Natural killer cell (primary cell): ENCODE measurements around the gene MBP. TPM values are rescaled to one million over a fixed set of nuclear protein-coding genes. Genes with fewer than 3 reads are reported as not detected.

ENCODE experiments used
- ATAC-seq, 3 donors: fragments of 150-1000 bp in 2 of 3; fragments of 200-7000 bp in 1 of 3; cut with Tn5 transposase; 1 replicate in 1 of 3; 2 replicates in 2 of 3; pipeline ENCODE4 v1.10.0; 2021; ENCODE audit warnings: mild to moderate bottlenecking in 2 of 3, moderate library complexity in 2 of 3
- DNase-seq, 2 donors: peaks; one replicate each; pipeline versions ENCODE4 v3.0.0 to v3.0.0-alpha.2; 2013 to 2021; ENCODE audit warnings: mixed read lengths in 1 of 2
- H3K27ac ChIP-seq: one replicate; pipeline ENCODE4 v1.5.1; 2013; ENCODE audit warnings: mild to moderate bottlenecking, low read length
- H3K27me3 ChIP-seq: one replicate; pipeline ENCODE4 v1.6.1; 2013; ENCODE audit warnings: low read length; ENCODE audit not compliant: control insufficient read depth, insufficient read depth
- H3K36me3 ChIP-seq: one replicate; pipeline ENCODE4 v1.6.1; 2013; ENCODE audit warnings: low read length; ENCODE audit not compliant: control insufficient read depth, insufficient read depth
- H3K4me1 ChIP-seq: one replicate; pipeline ENCODE4 v1.6.1; 2013; ENCODE audit warnings: low read length; ENCODE audit not compliant: control insufficient read depth, insufficient read depth
- H3K4me3 ChIP-seq: one replicate; pipeline ENCODE4 v1.5.1; 2013; ENCODE audit warnings: low read length
- H3K9me3 ChIP-seq: one replicate; pipeline ENCODE4 v1.6.1; 2013; ENCODE audit warnings: low read length; ENCODE audit not compliant: control insufficient read depth, insufficient read depth
- H3K27ac Mint-ChIP-seq, 2 donors: one replicate each; pipeline ENCODE4 v1.8.0; 2022; ENCODE audit warnings: mild to moderate bottlenecking in 2 of 2, mixed read lengths in 2 of 2, moderate library complexity in 1 of 2
- H3K27me3 Mint-ChIP-seq, 2 donors: one replicate each; pipeline ENCODE4 v1.8.0; 2022; ENCODE audit warnings: low read depth in 2 of 2, mixed read lengths in 2 of 2
- H3K36me3 Mint-ChIP-seq: one replicate; pipeline ENCODE4 v1.8.0; 2022; ENCODE audit warnings: mixed read lengths
- H3K4me1 Mint-ChIP-seq, 2 donors: one replicate each; pipeline ENCODE4 v1.8.0; 2022; ENCODE audit warnings: mixed read lengths in 2 of 2
- H3K4me3 Mint-ChIP-seq: one replicate; pipeline ENCODE4 v1.8.0; 2022; ENCODE audit warnings: mild to moderate bottlenecking, moderate library complexity, mixed read lengths
- H3K9me3 Mint-ChIP-seq, 2 donors: one replicate each; pipeline ENCODE4 v1.8.0; 2022; ENCODE audit warnings: mixed read lengths in 2 of 2
- WGBS: methylation state at CpG from one replicate; pipeline ENCODE4 v1.1.7; 2013; ENCODE audit warnings: missing lambda C conversion rate; ENCODE audit not compliant: insufficient coverage; 5-methylcytosine and 5-hydroxymethylcytosine counted together
- intact Hi-C: fragments of 100-400 bp; cut with micrococcal nuclease; formaldehyde crosslinking; loops from one replicate; pipeline ENCODE4 v1.14.2; 2022
- total RNA-seq, 4 donors: library from RNA; stranded (reverse); fragments of 120-200 nt in 1 of 4; gene quantifications; one replicate each; pipeline versions ENCODE4 v1.2.3 to v1.2.4, GENCODE V29; 2013 to 2022
- TF ChIP-seq, protein P1 (sequence below): fragments of 200-600 bp; IDR thresholded peaks from one replicate; pipeline ENCODE4 v1.8.0; 2022; ENCODE audit warnings: antibody characterized with exemption

The MBP gene
- total RNA-seq, 3 donors from 2014 or later (not counting 1 experiment from before 2014, with no cell fraction given) = 183 to 344 (median 325) TPM

DNA sequence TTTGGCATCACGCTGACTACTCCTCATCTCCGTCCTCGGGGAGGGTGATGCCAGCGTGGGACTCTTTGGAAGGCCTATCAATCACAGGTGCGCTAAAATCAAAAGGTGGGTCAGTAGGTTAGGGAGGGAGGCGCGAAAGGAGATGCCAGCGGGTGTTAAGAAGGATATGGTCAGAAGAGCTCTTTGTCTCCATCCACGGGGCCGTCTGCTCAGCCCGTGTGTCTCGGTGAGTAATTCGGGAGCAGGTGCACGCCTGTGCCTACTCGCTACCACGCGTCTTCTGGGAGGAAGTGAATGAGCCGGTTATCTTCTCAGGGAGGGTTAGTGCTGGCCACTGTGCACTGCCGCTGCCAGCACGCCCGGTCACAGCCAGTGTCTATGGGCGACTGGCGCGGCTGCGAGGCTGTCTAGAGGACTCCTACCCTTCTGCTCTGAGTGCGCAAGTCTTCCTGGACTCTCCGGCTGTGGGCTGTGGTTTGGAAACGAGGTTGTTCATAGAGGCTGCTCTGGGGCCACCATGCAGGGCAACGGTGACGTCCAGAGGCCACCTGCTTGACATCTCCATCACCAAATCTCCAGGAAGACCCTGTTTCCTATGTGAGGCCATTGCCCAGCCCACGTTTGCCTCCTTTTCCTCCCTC lies 153.4 kb downstream of the MBP start:
- intact Hi-C loops = no loop called here
- peaks cover 5% of the 10 kb centered on the region for H3K4me1 ChIP-seq
- Mint-ChIP-seq H3K4me1 (peaks cover 5 to 8% of the 10 kb centered on the region in 2 donors), H3K4me3 (no peak overlapping the region), H3K36me3 (peaks cover 9% of the 10 kb centered on the region), H3K27ac (no peak overlapping the region), H3K27me3 (no peaks in the 10 kb centered on the region), H3K9me3 (no peaks in the 10 kb centered on the region)
- H3K4me3 ChIP-seq = no peak overlapping the region
- DNase-seq (no peak), ATAC-seq (no peak)
- H3K9me3 ChIP-seq = no peaks in the 10 kb centered on the region
- no peaks in the 10 kb centered on the region for H3K36me3 ChIP-seq
- TF ChIP-seq, protein P1, sequence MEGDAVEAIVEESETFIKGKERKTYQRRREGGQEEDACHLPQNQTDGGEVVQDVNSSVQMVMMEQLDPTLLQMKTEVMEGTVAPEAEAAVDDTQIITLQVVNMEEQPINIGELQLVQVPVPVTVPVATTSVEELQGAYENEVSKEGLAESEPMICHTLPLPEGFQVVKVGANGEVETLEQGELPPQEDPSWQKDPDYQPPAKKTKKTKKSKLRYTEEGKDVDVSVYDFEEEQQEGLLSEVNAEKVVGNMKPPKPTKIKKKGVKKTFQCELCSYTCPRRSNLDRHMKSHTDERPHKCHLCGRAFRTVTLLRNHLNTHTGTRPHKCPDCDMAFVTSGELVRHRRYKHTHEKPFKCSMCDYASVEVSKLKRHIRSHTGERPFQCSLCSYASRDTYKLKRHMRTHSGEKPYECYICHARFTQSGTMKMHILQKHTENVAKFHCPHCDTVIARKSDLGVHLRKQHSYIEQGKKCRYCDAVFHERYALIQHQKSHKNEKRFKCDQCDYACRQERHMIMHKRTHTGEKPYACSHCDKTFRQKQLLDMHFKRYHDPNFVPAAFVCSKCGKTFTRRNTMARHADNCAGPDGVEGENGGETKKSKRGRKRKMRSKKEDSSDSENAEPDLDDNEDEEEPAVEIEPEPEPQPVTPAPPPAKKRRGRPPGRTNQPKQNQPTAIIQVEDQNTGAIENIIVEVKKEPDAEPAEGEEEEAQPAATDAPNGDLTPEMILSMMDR = no peak
- H3K27ac ChIP-seq = no peak overlapping the region
- 90% methylated on average over 31 of the region's 31 CpGs for WGBS
- H3K27me3 ChIP-seq = no peaks in the 10 kb centered on the region

DNA sequence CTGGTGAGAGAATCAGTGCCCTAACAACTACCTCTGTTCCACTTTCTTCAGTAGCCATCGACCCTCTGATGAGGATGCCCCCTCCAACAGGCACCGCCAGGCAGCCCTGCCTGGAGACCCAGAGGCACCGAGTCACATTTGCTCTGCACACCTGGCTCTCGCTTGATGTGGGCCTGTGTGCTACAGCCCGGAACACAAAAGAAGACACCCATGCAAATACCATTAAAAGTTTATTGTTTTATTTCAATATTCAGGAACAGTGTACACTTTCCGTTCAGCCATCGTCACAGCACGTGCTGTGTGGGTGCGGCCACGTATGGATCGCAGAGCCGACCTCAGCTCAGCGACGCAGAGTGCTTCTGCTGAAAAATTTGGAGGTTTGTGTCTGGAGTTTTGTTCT lies 154.0 kb downstream of the MBP start:
- H3K4me3 Mint-ChIP-seq = no peak overlapping the region
- no peak overlapping the region for H3K4me3 ChIP-seq
- no peaks in the 10 kb centered on the region for H3K9me3 Mint-ChIP-seq
- H3K36me3 ChIP-seq = peaks cover 2% of the 10 kb centered on the region
- 88% methylated on average over 14 of the region's 14 CpGs for WGBS
- H3K27ac ChIP-seq = no peak overlapping the region
- no peak for DNase-seq
- no peaks in the 10 kb centered on the region for H3K27me3 ChIP-seq
- no peaks in the 10 kb centered on the region for H3K27me3 Mint-ChIP-seq
- intact Hi-C loops = no loop called here
- no peak overlapping the region for H3K27ac Mint-ChIP-seq
- TF ChIP-seq, protein P1 = no peak
- peaks cover 9% of the 10 kb centered on the region for H3K36me3 Mint-ChIP-seq
- H3K4me1 Mint-ChIP-seq = peaks cover 5 to 7% of the 10 kb centered on the region in 2 donors
- no peaks in the 10 kb centered on the region for H3K9me3 ChIP-seq
- H3K4me1 ChIP-seq = peaks cover 5% of the 10 kb centered on the region
- no peak for ATAC-seq

DNA sequence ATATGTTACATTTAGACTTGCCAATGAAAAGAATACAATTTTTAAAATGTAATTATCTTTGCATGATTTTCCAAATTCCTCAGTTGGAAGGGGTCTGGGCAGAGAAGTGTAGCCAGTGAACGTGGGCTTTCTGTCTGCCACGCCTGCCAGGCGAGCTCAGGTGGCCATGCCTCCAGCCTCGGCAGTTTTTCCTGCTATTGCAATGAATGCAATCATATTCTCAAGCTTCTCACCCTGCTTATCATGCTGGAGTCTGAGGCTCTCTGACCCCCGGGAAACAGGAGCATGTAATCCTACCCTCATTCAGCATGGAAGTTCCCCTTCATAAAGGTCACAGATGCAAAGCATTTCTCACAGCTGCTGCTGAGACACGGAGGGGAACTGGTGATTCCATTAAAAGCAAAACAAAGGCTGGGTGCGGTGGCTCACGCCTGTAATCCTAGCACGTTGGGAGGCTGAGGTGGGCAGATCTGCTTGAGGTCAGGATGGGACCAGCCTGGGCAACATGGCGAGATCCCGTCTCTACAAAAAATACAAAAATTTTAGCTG lies 154.8 kb downstream of the MBP start:
- Mint-ChIP-seq H3K9me3 (no peaks in the 10 kb centered on the region), H3K27me3 (no peaks in the 10 kb centered on the region), H3K4me1 (no peaks in the 10 kb centered on the region), H3K27ac (no peak overlapping the region), H3K36me3 (peaks cover 9% of the 10 kb centered on the region), H3K4me3 (no peak overlapping the region)
- DNase-seq = no peak
- no peak for ATAC-seq
- intact Hi-C loops = no loop called here
- no peaks in the 10 kb centered on the region for H3K27me3 ChIP-seq
- no peaks in the 10 kb centered on the region for H3K9me3 ChIP-seq
- H3K4me1 ChIP-seq = no peaks in the 10 kb centered on the region
- 93% methylated on average over 11 of the region's 11 CpGs for WGBS
- no peak overlapping the region for H3K4me3 ChIP-seq
- H3K36me3 ChIP-seq = peaks cover 4% of the 10 kb centered on the region
- no peak overlapping the region for H3K27ac ChIP-seq
- TF ChIP-seq, protein P1 = no peak
